ENCODE data around the gene TAS2R30.

Gene TAS2R30, protein sequence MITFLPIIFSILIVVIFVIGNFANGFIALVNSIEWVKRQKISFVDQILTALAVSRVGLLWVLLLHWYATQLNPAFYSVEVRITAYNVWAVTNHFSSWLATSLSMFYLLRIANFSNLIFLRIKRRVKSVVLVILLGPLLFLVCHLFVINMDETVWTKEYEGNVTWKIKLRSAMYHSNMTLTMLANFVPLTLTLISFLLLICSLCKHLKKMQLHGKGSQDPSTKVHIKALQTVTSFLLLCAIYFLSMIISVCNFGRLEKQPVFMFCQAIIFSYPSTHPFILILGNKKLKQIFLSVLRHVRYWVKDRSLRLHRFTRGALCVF

DNA sequence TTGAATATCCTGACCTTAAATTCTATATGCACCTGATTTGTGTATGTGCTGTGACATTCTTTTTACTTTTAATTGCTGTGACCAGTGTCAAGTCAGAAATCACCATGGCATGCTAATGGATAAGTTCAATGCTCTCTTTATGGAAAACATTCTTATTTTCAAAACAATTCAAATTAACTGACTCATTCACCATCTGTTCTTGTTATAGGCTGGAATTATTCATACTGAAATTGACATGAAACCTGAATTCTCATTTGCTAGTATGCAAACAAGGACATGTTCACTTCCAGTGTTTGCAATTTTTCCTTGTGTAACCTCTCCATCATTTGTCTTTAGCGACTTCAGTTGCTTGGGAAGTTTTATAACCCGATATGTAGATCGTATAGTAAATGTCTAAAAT is at the start of gene TAS2R30:
TAS2R30 (minus strand) TSS at position 340 of the 400 bp plus-strand sequence. CDS start 400 bp downstream, outside the sequence.
- no peak for DNase-seq

DNA sequence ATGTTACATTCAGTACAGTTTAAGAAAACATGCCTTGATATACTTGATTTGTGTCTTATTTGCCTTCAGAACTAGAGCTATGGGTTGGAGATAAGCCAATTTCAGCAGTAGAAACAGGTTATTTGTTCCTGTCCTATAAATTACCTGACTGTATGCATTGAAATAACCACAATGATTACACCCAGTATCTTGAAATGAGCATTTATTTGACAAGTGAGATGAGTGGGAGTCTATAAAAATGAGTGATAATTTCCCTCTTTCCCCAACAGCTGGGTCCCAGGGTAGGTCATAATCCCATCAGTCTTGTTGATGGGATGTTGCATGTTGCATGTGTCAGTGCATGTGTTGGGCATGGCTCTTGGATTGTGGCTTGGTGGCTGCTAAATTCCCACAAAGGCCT is 48.6 kb upstream of the TAS2R30 start:
- no peak for DNase-seq

DNA sequence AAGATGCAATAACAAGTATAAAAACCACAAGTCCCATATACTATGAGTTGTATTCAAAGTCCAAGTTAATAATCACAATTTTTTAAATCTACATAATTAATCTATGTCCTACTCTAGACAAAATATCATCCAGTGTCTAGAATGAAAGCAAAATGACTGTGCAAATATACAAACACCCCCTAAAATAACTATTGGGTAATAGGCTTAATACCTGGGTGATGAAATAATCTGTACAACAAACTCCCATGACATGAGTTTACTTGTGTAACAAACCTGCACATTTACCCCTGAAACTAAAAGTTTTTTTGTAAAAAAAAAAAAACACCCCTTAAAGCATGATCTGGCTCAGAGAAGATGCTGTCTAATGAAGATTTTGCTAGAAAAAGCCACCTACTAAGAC is 48.1 kb upstream of the TAS2R30 start:
- DNase-seq = no peak

DNA sequence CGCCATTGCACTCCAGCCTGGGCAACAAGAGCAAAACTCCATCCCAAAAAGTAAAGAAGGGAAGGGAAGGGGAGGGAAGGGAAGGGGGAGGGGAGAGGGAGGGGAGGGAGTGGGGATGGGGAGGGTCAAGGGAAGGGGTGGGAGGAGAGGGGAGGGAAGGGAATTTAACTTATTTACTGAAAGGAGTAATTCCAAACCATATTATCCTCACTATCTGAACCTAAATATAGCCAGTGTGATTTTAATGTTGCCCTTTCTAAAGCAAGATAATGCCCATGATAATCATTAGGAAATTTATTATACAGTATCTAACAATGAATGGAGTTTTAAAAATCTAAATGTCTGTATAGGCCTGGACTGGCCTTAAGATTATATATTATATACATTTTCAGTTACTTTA is 43.8 kb upstream of the TAS2R30 start:
- DNase-seq = no peak

GRCh38 chr12:11174022-11174421 is 39.6 kb upstream of the TAS2R30 start:
- DNase-seq = no peak

- DNase-seq = no peak
These were observed 37.7 kb upstream of the TAS2R30 start for GRCh38 chr12:11171969-11172675.

- peak; percentile 52 for DNase-seq
These were observed 36.9 kb upstream of the TAS2R30 start, which contains the start of gene SMIM10L1 for GRCh38 chr12:11171145-11171968. TSS of gene SMIM10L1 (plus strand) at chr12:11171194. CDS start at chr12:11171357, 163 bp downstream.

DNA sequence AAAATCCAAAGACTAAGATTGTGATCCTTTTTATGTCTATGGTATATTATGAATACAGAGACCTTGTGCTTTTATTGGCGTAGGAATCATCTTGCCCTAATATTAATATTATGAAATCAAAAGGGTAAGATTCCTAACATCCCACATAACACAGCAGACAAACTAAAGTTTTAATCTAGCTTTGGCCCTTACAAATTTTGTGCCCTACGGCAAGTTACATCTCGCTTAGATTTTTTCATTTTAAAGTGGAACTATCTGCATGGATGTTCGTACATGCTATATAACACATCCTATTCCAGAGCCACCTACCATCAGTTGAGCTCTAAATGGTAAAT is 36.3 kb upstream of the TAS2R30 start:
- no peak for DNase-seq

- no peak for DNase-seq
These were observed 31.9 kb upstream of the TAS2R30 start for GRCh38 chr12:11166300-11166699.

- DNase-seq = no peak
These were observed 29.9 kb upstream of the TAS2R30 start for GRCh38 chr12:11164384-11164783.

DNA sequence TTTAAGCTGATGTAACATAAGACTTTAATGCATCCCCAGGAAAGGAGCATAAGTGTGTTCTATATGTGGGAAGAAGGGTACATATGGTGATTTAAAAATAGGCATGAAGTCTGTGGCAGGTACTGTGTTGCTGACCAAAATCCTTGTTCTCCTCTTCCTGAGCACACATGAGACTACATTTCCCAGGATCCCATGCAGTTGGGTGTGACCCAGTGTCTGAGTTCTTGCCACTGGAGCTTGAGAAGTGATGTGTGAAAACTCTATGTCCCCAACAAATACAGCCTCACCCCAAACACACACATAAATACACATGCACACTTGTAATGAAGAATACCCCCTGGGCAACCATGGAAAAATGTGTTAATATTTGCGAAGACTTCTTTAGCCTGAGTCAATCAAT is 28.1 kb upstream of the TAS2R30 start:
- DNase-seq = no peak

- no peak for DNase-seq
These were observed 24.5 kb upstream of the TAS2R30 start for GRCh38 chr12:11158885-11159444.

GRCh38 chr12:11154400-11154925 is 20.0 kb upstream of the TAS2R30 start:
- no peak for DNase-seq

GRCh38 chr12:11152725-11153124 is 18.3 kb upstream of the TAS2R30 start:
- no peak for DNase-seq

- DNase-seq = no peak
These were observed 16.4 kb upstream of the TAS2R30 start for GRCh38 chr12:11150832-11151231.

DNA sequence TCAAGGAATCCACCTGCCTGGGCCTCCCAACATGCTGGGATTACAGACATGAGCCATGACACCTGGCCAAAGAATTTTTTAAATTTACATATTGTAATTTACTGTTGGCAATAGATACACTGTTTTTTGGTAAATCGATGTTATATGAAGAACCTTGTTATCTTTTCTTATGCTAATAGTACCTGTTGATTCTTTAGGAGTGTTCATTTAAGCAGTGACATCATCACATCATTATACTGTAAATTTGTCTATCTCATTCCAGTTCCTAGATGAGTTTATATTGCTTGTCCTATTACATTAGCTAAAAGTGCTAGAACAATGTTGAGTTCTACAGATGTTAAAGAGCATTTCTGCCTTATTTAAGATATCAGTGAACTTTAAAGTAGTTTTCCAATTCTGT is 13.0 kb upstream of the TAS2R30 start:
- DNase-seq = no peak

GRCh38 chr12:11144297-11144696 is 9.9 kb upstream of the TAS2R30 start:
- no peak for DNase-seq

DNA sequence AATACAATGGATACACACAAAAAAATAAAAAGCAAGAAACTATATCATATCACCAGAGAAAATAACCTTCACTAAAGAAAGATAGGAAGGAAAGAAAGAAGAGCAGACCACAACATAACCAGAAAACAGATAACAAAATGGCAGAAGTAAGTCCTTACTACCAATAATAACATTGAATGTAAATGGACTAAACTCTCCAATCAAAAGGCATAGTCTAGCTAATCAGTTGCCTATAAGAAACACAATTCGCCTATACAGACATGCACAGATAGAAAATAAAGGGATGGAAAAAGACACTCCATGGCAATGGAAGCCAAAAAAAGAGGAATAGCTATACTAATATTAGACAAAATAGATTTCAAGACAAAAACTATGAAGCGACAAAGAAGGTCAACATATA is 8.9 kb upstream of the TAS2R30 start:
- no peak for DNase-seq

DNA sequence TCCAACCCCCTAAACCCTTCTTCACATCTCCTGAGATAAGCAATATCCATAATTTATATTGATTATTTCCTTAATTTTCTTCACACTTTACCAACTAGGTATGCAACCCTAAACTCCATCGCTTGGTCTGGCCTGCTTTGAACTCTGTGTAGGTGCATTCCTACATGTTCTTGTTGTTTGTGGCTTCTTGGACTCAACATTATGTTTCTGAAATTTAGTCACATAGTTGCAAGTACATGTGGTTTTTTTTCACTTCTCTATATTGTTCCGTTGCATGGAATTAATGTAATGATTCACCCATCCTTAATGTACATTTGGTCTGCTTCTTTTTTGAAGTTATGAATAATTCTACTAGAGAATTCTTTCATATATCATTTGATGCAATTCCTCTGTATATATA is 1.6 kb upstream of the TAS2R30 start:
- DNase-seq = no peak

- DNase-seq = no peak
These were observed 628 bp downstream of the TAS2R30 start for GRCh38 chr12:11133816-11134215.

- DNase-seq = no peak
These were observed 1.3 kb downstream of the TAS2R30 start for GRCh38 chr12:11133162-11133561.

- no peak for DNase-seq
These were observed 3.4 kb downstream of the TAS2R30 start for GRCh38 chr12:11130999-11131398.

- DNase-seq = no peak
These were observed 4.1 kb downstream of the TAS2R30 start for GRCh38 chr12:11130382-11130781.

Data from NCI-H187 treated with DMSO at 0.1 percent for 48 hours (cell line).